Keratinocyte (primary cell): Measurements from ENCODE around the gene GHRL. TPM values are rescaled to one million over a fixed set of nuclear protein-coding genes. Genes with fewer than 3 reads are reported as not detected.

Experiments used
- DNase-seq: peaks from one replicate; pipeline ENCODE4 v3.0.0-alpha.2; 2011; ENCODE audit warnings: low read depth, missing footprints, low spot score
- FAIRE-seq: peaks from 2 replicates; lab custom pipeline; 2011; peaks lifted over from hg19 to GRCh38; lab: Jason Lieb, UNC
- H2AFZ ChIP-seq: 2 replicates; pipeline ENCODE4 v1.6.0; 2012; ENCODE audit warnings: low read length, control low read depth, inconsistent platforms; ENCODE audit not compliant: control insufficient read depth
- H3K27ac ChIP-seq: 2 replicates; pipeline ENCODE4 v1.5.1; 2011; ENCODE audit warnings: low read length; ENCODE audit not compliant: control insufficient read depth, insufficient read depth
- H3K27me3 ChIP-seq: 3 replicates; pipeline ENCODE4 v1.6.0; 2011; ENCODE audit warnings: low read length; ENCODE audit not compliant: control insufficient read depth, insufficient read depth; ENCODE audit errors: extremely low read depth
- H3K36me3 ChIP-seq, 2 experiments: 2 replicates in 1 of 2; 3 replicates in 1 of 2; pipeline ENCODE4 v1.5.1; 2011; ENCODE audit warnings: low read length in 2 of 2, mild to moderate bottlenecking in 1 of 2; ENCODE audit not compliant: control insufficient read depth in 2 of 2, insufficient read depth in 2 of 2; ENCODE audit errors: extremely low read depth in 1 of 2
- H3K4me1 ChIP-seq: 3 replicates; pipeline ENCODE4 v1.5.1; 2011; ENCODE audit warnings: low read length; ENCODE audit not compliant: control insufficient read depth, insufficient read depth; ENCODE audit errors: extremely low read depth
- H3K4me2 ChIP-seq: 3 replicates; pipeline ENCODE4 v1.6.0; 2011; ENCODE audit warnings: low read depth, low read length; ENCODE audit not compliant: control insufficient read depth, insufficient read depth; ENCODE audit errors: extremely low read depth
- H3K4me3 ChIP-seq, 3 experiments: fragments of 200-600 bp in 1 of 3; sonication (generic) in 1 of 3; 2 replicates in 2 of 3; 3 replicates in 1 of 3; pipeline ENCODE4 v1.5.1; 2011 to 2016; ENCODE audit warnings: low read length in 3 of 3, mild to moderate bottlenecking in 3 of 3, control low read depth in 2 of 3, inconsistent platforms in 1 of 3, low read depth in 1 of 3, mixed read lengths in 1 of 3, mixed run types in 1 of 3, moderate library complexity in 1 of 3; ENCODE audit not compliant: control insufficient read depth in 2 of 3, insufficient read depth in 2 of 3; ENCODE audit errors: extremely low read depth in 1 of 3
- H3K79me2 ChIP-seq: 2 replicates; pipeline ENCODE4 v1.6.0; 2012; ENCODE audit warnings: low read length; ENCODE audit not compliant: control insufficient read depth, insufficient read depth
- H3K9ac ChIP-seq: 3 replicates; pipeline ENCODE4 v1.6.0; 2011; ENCODE audit warnings: low read length; ENCODE audit not compliant: control insufficient read depth, insufficient read depth; ENCODE audit errors: extremely low read depth
- H3K9me1 ChIP-seq: 3 replicates; pipeline ENCODE4 v1.6.0; 2011; ENCODE audit warnings: low read length; ENCODE audit not compliant: control insufficient read depth, insufficient read depth; ENCODE audit errors: extremely low read depth
- H3K9me3 ChIP-seq: 2 replicates; pipeline ENCODE4 v1.5.1; 2012; ENCODE audit warnings: low read depth, low read length; ENCODE audit not compliant: control insufficient read depth
- H4K20me1 ChIP-seq: 3 replicates; pipeline ENCODE4 v1.6.0; 2011; ENCODE audit warnings: low read length; ENCODE audit not compliant: control insufficient read depth, insufficient read depth; ENCODE audit errors: extremely low read depth
- EZH2 ChIP-seq: IDR thresholded peaks from one replicate; pipeline ENCODE4 v1.6.1; 2012; ENCODE audit warnings: inconsistent platforms, mild to moderate bottlenecking, low read length, moderate library complexity
- dilution Hi-C: fragments of 300-500 bp; cut with MboI; formaldehyde crosslinking; loops from one replicate; pipeline ENCODE4 v1.7.0; 2020; ENCODE audit warnings: low sequenced_read_pairs; ENCODE audit not compliant: extremely low pct_ligation_motif_present
- polyA plus RNA-seq, 5 experiments: library from polyadenylated mRNA; depleted of rRNA in 3 of 5; stranded (reverse) in 3 of 5; stranded (forward) in 1 of 5; unstranded in 1 of 5; fragments of >200 nt; gene quantifications; 1 replicate in 1 of 5; 2 replicates in 3 of 5; 3 replicates in 1 of 5; pipeline versions ENCODE4 v1.2.1 to v1.2.3, GENCODE V29; 2011 to 2012; ENCODE audit warnings: missing spikeins in 2 of 5, low read depth in 1 of 5, low replicate concordance in 1 of 5
- TF ChIP-seq, protein P1 (sequence below), 3 experiments: IDR thresholded peaks in 1 of 3; conservative IDR thresholded peaks in 1 of 3; optimal IDR thresholded peaks in 1 of 3; 2 replicates in 2 of 3; 3 replicates in 1 of 3; pipeline versions ENCODE3 to v1.5.1; 2011; ENCODE audit warnings: low read length in 3 of 3, mild to moderate bottlenecking in 3 of 3, moderate library complexity in 2 of 3, control low read depth in 1 of 3, inconsistent platforms in 1 of 3; ENCODE audit not compliant: insufficient read depth in 2 of 3; ENCODE audit errors: extremely low read depth in 1 of 3

Gene GHRL
- polyA plus RNA-seq, 1 donor (not counting 4 experiments of a cell fraction or from before 2014, with no cell fraction given) = not detected

DNA sequence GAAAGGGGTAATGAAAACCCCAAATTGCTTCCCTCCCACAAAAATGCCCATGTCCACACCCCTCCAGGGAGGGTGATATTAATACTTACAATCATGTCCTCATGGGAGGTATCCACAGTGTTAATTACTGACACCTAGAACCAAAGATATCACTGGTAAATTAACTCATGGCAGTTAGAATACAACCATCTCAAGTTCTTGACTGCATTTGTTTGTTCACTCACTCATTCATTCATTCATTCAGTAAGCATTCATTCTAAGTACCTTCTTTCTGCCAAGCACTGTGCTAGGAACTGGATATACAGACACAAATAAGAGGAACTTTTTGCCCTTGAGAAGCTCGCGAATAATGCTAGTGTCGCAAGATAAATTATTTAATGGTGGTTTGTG, 25.2 kb upstream of the GHRL start:
- Histone ChIP-seq H3K9me1 (no peaks in the 10 kb centered on the region), H3K9ac (no peak overlapping the region), H2AFZ (no peak overlapping the region), H4K20me1 (peaks cover 7% of the 10 kb centered on the region), H3K9me3 (no peaks in the 10 kb centered on the region), H3K27me3 (no peaks in the 10 kb centered on the region), H3K4me2 (no peak overlapping the region), H3K79me2 (peaks cover 34% of the 10 kb centered on the region), H3K4me3 (no peak overlapping the region), H3K4me1 (peaks cover 6% of the 10 kb centered on the region), H3K27ac (no peak overlapping the region), H3K36me3 (peaks cover 45% of the 10 kb centered on the region in 2 experiments)
- DNase-seq (no peak), FAIRE-seq (no peak)
- TF ChIP-seq, protein P1, sequence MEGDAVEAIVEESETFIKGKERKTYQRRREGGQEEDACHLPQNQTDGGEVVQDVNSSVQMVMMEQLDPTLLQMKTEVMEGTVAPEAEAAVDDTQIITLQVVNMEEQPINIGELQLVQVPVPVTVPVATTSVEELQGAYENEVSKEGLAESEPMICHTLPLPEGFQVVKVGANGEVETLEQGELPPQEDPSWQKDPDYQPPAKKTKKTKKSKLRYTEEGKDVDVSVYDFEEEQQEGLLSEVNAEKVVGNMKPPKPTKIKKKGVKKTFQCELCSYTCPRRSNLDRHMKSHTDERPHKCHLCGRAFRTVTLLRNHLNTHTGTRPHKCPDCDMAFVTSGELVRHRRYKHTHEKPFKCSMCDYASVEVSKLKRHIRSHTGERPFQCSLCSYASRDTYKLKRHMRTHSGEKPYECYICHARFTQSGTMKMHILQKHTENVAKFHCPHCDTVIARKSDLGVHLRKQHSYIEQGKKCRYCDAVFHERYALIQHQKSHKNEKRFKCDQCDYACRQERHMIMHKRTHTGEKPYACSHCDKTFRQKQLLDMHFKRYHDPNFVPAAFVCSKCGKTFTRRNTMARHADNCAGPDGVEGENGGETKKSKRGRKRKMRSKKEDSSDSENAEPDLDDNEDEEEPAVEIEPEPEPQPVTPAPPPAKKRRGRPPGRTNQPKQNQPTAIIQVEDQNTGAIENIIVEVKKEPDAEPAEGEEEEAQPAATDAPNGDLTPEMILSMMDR (optimal IDR thresholded peaks at IDR 0.05 in 1 of 3, IDR thresholded peaks at IDR 0.05 in 1 of 3, conservative IDR thresholded peaks at IDR 0.05 in 1 of 3; ENCODE audit: extremely low read depth in 1 of 3, insufficient read depth in 2 of 3, low read length in 3 of 3) = no peak
- TF ChIP-seq EZH2 = no peak
- dilution Hi-C loops = no loop called here

DNA sequence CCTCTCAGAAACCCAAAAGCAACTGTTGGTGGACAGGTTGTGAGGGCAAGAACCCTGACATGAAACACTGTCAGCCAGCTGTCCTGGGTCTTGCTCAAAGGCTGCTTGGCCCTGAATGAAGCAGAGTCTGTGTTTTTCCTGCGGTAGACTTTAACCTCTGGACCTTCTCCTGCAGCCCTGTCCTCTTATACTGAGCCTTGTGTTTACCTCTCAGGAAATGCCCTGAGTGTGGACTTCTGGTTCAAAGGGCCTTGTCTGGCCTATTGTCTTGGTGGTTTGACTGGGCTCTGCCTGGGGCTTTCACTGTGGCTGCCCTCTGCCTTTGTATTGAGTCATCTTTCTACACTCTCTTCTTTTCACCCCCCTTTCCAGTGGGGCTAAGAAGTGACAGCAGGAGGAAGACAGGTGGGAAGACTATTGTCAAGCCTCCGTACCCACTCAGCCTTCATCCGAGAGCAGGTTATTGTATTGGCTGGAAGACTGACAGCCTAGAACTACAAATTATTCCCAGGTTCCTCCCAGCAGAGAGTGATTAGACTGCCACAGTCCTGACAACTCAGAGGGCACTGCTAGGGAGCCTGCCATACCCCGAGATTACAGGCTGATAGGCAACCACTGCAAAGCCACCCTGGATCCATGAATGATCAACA, 24.7 kb upstream of the GHRL start:
- no peaks in the 10 kb centered on the region for H3K9me3 ChIP-seq
- dilution Hi-C loops = no loop called here
- H3K9ac ChIP-seq = no peak overlapping the region
- DNase-seq = no peak
- no peak overlapping the region for H3K27ac ChIP-seq
- peaks cover 50% of the 10 kb centered on the region in 2 experiments for H3K36me3 ChIP-seq
- no peak overlapping the region for H3K4me2 ChIP-seq
- no peaks in the 10 kb centered on the region for H3K27me3 ChIP-seq
- H3K4me3 ChIP-seq = no peak overlapping the region
- TF ChIP-seq EZH2 = no peak
- TF ChIP-seq, protein P1 (optimal IDR thresholded peaks at IDR 0.05 in 1 of 3, IDR thresholded peaks at IDR 0.05 in 1 of 3, conservative IDR thresholded peaks at IDR 0.05 in 1 of 3; ENCODE audit: extremely low read depth in 1 of 3, insufficient read depth in 2 of 3, low read length in 3 of 3) = no peak
- H2AFZ ChIP-seq = no peak overlapping the region
- H4K20me1 ChIP-seq = peaks cover 7% of the 10 kb centered on the region
- no peaks in the 10 kb centered on the region for H3K9me1 ChIP-seq
- FAIRE-seq = no peak
- peaks cover 6% of the 10 kb centered on the region for H3K4me1 ChIP-seq
- peaks cover 34% of the 10 kb centered on the region for H3K79me2 ChIP-seq
